Neuron (in vitro differentiated cells): ENCODE measurements around the gene HOXA7.

Experiments used
- H2AFZ ChIP-seq: one replicate; pipeline ENCODE4 v1.6.1; 2013; ENCODE audit warnings: low read depth, mild to moderate bottlenecking, inconsistent platforms, low read length, moderate library complexity
- H3K27me3 ChIP-seq: one replicate; pipeline ENCODE4 v1.6.1; 2013; ENCODE audit warnings: low read length; ENCODE audit not compliant: insufficient read depth
- H3K36me3 ChIP-seq: one replicate; pipeline ENCODE4 v1.6.1; 2013; ENCODE audit warnings: low read length; ENCODE audit not compliant: insufficient read depth
- H3K4me1 ChIP-seq: one replicate; pipeline ENCODE4 v1.6.1; 2013; ENCODE audit warnings: low read length; ENCODE audit not compliant: insufficient read depth
- H3K4me3 ChIP-seq: 2 replicates; pipeline ENCODE4 v1.5.1; 2013; ENCODE audit warnings: mild to moderate bottlenecking, low read length, moderate library complexity
- H3K9me3 ChIP-seq: one replicate; pipeline ENCODE4 v1.6.1; 2013; ENCODE audit warnings: low read length

Gene HOXA7

DNA sequence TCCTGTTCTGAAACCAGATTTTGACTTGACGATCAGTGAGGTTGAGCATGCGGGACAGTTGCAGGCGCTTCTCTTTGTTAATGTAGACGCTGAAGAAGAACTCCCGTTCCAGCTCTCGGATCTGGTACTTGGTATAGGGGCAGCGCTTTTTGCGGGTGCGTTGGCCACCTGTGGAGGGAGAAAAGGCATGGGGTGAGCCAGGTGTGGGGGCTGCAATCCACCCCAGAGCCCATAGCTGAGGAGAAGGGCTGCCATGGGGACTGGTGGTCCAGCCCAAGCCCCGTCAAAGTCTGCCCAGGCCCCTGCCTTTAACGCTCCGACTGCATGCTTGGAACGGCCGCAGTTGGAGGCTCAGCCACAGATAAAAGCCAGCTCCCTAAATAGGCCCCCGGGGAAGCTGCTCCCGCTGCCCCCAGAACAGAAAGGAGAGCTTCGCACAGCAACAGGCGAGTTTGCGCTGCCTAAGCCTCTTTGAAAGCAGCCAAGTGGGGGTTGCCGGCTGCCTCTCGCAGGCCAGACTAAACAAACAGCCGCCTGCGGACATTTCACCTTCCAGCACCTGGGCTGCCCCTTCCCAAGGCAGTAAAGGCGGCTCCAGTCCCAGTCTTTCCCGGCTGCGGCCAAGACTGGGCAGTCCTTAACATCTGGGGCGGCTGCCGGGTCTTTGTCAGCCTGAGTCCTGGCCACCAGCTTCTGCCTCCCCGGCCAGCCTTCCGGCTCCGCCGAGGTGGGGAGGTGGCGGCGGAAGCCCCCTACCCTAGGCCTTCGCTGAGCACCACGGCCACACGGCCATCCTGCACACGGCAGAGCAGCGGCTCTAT lies 26.6 kb upstream of the HOXA7 start:
- Histone ChIP-seq H3K9me3 (no peaks in the 10 kb centered on the region), H3K4me1 (peaks cover 9% of the 10 kb centered on the region), H3K27me3 (peaks cover 96% of the 10 kb centered on the region), H2AFZ (no peak overlapping the region), H3K36me3 (no peaks in the 10 kb centered on the region), H3K4me3 (no peak overlapping the region)

DNA sequence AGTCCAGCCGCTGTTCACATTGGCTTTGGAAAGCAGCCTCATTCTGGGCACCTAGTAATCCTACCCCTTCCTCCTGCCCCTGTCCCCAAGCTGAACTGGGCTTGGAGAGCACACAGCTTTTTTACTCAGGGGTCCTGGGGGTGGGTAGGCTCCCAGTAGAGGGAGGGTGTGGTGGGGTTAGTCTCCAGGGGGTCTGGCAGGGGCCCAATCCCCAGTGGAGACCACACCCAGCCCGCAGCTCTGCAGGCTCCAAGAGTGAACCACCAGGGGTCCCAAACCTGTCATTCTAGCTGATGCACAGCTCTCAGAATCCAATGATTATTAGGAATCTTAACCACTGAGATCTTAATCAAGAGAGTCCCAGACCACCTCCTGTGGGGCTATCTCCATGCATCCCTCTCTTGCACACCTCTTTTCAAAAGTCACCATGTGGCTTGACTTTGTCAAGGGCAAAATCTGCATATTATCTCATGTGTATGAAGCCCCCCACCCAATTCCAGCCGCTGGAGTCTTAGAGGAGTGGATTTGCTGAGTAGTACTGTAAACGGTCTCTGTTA lies 25.9 kb upstream of the HOXA7 start:
- Histone ChIP-seq H3K36me3 (no peaks in the 10 kb centered on the region), H3K4me1 (peaks cover 9% of the 10 kb centered on the region), H3K9me3 (no peaks in the 10 kb centered on the region), H3K4me3 (no peak overlapping the region), H2AFZ (no peak overlapping the region), H3K27me3 (peaks cover 96% of the 10 kb centered on the region)

DNA sequence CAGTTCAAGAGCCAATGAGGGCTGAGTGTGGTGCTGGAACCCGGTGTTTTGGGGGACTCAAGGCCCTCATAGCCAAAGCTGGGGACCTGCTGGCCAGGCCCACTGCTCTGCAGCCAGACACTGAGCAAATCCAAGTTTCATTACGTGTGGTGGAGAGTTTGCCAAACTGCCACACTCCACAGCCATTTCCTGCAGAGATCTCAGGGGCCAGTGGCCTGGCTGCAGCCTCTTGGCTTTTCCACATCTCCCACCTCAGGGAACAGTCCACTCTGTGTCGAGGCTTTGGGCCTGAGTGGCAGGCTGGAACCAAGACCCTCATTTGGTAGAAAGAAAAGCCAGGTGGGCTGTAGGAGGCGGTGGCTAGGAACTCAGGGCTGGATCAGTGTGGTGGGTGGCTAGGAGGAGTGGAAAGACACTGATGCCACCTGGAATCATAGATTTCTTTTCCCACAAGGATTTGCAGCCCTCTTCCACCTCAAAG lies 25.4 kb upstream of the HOXA7 start:
- Histone ChIP-seq H3K27me3 (peaks cover 96% of the 10 kb centered on the region), H3K4me1 (peaks cover 9% of the 10 kb centered on the region)

DNA sequence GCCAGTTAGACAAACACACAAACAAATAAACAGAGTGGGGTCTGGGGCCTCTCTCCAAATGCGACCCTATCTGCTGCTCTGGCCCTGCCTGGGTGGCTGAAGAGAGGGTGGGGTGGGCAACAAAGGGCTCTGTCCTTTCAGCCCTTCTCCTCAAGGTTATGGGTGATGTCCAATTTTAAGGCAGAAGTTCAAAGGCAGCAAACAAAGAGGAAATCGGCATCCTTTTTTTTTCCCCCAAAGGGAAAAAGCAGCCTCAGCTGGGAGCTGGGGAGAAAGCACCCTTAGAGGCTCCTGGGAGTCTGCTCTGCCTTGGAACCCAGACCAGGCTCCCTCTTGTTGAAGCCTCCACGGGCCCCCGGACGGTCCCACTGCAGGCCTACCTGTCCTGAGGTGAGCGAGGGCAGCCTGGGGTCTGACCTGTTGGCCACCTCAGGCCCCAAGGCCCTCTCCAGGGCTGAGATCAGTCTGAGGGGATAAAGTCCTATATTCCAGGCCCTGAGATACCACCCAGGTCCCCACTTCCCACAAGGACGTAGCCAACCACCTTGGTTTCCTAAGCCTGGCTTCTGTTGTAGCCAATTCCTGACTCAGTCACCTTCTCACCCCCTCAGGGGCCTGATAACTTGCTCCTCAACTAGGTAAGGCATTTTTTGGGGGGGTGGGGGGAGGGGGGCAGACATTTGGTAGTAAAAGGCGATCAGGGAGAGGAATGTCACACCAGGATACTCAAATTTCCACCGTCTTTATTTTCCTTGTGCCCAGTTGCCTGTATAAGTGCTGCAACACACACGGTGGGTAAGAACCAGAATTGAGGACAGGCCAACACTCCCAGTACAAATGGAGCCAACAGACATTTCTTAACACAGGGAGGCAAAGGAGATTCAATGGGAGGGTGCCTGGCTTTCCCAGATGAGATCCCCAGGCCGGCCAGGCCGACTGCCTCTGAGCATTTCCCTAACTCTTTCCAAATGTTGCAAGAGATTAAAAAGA lies 24.3 kb upstream of the HOXA7 start:
- peaks cover 96% of the 10 kb centered on the region for H3K27me3 ChIP-seq
- no peak overlapping the region for H2AFZ ChIP-seq
- no peak overlapping the region for H3K4me3 ChIP-seq
- no peaks in the 10 kb centered on the region for H3K9me3 ChIP-seq
- peaks cover 9% of the 10 kb centered on the region for H3K4me1 ChIP-seq
- H3K36me3 ChIP-seq: no peaks in the 10 kb centered on the region

More for the DNA sequence above, 25.4 kb upstream of the HOXA7 start:
- Histone ChIP-seq H3K36me3 (no peaks in the 10 kb centered on the region), H3K9me3 (no peaks in the 10 kb centered on the region), H2AFZ (no peak overlapping the region), H3K4me3 (no peak overlapping the region)

DNA sequence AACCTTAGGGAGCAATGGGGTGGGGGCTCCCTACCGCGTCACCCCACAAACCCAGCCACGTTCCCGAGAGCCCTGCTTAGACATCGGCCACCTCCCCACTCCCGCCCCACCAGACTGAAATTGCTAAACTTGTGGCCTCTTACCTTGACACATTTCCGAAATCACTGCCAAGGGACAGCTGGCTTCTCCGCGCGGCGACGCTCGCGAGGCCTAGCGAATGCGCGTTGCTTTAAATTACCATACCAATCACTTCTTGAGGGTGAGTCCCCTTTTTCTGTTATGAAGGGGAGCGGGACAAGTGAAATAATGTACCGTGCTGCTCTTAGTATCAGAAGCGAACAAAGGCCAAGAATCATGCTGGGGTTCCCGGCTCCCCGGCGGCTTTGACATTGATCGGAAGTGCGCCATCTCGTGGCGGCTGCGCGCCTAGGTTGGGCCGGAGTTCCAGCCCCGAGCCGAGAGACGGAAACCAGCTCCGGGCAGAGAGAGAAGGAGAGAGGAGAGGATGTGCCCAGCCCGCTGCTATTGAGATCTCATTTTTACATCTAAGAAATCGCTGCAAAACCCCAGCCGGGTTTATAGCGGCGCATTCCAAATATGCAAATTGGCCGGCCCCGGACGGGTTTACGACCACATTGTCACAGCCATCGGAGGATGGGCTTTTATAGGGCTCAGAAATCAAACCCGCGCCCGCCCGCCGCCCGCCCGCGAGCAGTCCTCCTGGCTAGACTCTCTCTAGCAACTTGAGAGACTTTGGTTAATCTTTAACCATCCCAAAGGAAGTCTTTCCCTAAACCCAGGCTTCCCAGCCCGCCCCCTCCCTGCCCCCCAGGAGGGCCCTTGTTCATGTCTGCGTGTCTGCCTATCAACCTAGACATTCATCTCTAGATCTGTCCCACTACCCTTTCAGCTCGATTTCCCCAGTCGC lies 23.3 kb upstream of the HOXA7 start:
- H3K36me3 ChIP-seq: no peaks in the 10 kb centered on the region
- H3K9me3 ChIP-seq: peaks cover 3% of the 10 kb centered on the region
- no peak overlapping the region for H2AFZ ChIP-seq
- H3K4me1 ChIP-seq: peaks cover 9% of the 10 kb centered on the region
- peaks cover 96% of the 10 kb centered on the region for H3K27me3 ChIP-seq
- no peak overlapping the region for H3K4me3 ChIP-seq

DNA sequence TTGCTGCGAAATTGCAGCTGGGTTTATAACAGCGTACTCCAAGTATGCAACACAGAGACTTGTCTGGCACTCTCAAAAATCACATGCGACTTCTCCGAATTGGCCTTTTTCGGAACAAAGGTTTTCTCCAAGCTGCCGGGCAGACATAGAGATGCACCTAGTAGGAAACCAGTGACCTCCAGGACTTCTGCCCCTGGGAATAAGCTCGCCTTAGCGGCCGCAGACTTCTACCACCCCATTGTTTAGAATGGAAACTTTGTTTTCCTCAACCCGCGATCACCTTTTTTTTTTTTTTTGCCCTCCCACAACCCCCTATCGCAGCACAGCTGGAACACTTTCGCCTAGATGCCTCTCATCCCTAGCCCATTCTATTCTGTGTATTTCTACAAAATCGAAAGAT lies 22.6 kb upstream of the HOXA7 start:
- Histone ChIP-seq H3K9me3 (peaks cover 5% of the 10 kb centered on the region), H3K36me3 (no peaks in the 10 kb centered on the region), H2AFZ (no peak overlapping the region), H3K4me1 (peaks cover 6% of the 10 kb centered on the region), H3K4me3 (no peak overlapping the region), H3K27me3 (peaks cover 98% of the 10 kb centered on the region)

DNA sequence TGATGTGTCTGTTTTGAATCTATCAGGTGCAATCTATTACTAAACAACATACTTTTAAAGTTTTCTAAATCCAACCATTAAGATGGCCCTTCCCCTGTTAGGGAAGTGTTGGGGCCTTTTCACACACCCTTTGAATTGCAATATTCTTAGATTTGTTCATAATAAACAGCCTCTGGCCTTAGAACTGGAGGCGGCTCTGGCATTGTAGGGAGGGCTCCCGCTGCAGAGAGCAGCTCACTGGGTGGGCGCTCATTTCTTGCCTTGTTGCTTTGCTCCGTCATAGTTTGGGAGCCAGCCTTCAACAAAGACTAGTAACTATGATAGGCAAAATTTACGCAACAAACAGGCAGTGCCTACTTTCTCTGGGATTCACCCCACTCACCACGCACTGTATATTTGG lies 21.9 kb upstream of the HOXA7 start:
- H3K36me3 ChIP-seq: no peaks in the 10 kb centered on the region
- no peak overlapping the region for H2AFZ ChIP-seq
- no peak overlapping the region for H3K4me3 ChIP-seq
- H3K9me3 ChIP-seq: peaks cover 5% of the 10 kb centered on the region
- H3K27me3 ChIP-seq: peaks cover 98% of the 10 kb centered on the region
- H3K4me1 ChIP-seq: peaks cover 6% of the 10 kb centered on the region

DNA sequence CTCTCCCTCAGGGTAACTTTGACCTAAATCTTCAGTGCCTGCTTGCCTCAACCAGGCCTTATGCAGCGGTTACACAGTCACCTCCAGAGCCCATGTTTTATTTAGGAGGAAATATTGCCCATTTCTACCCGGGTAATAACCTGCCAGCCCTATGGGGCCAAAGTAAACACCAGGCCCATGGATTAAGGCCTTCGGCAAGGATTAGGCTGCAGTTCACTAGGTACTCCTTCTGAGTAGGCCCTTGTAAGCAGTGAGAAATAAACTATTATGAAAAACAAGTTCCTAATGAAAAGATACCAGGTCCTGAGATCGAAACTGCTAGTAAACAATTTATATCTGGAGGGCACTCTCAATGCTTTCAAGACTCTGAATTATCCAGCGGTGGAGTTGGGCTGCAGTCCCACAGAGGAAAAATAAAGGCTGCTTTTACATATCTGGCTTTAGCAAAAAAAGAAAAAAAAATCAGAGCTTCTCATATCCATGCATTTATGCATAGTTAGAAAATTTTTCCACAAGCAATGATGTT lies 21.4 kb upstream of the HOXA7 start:
- Histone ChIP-seq H3K27me3 (peaks cover 98% of the 10 kb centered on the region), H2AFZ (no peak overlapping the region), H3K4me3 (no peak overlapping the region), H3K36me3 (no peaks in the 10 kb centered on the region), H3K4me1 (peaks cover 6% of the 10 kb centered on the region), H3K9me3 (peaks cover 5% of the 10 kb centered on the region)

DNA sequence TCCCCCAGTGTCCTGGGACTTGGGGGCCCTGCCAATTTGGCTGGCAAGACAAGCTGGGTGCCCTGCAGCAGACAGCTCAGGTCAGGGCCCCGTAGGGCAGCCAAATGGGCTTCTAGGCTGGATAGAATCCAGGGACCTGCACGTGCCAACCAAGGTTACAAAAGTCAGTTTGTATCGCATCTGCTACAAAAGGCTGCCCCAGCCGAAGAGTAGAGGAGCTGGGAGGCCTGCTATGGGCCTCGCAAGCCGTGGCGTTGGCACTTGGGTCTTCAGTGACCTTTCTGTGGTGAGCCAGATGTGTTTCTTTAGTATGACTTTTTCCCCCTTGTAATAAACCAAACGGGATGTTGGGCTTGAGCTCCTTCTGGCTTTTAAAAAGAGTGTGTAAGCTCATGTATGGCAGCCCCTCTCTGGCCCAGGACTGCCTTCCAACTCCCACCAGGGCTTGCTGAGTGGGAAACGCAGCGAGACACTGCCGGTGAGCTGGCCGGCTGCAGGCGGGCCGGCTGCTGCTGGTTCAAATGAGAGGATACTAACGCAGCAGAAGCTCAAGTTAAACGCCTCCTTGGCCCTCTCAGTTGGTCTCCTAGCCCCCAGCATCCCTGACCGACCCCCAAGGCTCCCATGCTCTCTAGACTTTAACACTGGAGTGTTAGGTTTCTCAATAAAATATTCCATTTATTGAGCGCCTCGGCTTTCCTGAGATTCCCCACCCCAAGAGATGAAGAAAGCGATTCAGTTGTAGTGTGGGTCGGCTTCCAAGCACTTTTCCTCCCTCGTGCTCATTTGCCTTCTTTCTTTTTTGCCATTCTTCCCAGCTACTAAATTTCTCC lies 20.7 kb upstream of the HOXA7 start:
- H3K4me3 ChIP-seq: no peak overlapping the region
- peaks cover 6% of the 10 kb centered on the region for H3K4me1 ChIP-seq
- peaks cover 5% of the 10 kb centered on the region for H3K9me3 ChIP-seq
- no peaks in the 10 kb centered on the region for H3K36me3 ChIP-seq
- H2AFZ ChIP-seq: no peak overlapping the region
- peaks cover 98% of the 10 kb centered on the region for H3K27me3 ChIP-seq

DNA sequence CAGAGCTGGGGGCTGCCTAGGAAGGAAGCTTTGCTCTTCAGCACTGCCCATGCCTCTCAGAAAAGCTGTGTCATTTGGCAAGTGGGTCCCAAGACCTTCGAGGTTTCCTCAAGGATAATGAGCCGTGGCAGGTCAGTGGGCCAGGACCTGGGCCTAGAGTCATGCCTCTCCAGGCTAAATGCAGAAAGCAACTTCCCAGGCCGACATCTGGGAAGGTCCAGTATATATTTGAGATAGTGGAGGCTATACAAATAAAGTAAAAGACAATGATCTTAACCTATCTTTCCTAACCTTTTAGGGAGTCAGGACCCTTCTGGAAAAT lies 20.0 kb upstream of the HOXA7 start:
- Histone ChIP-seq H3K4me1 (peaks cover 6% of the 10 kb centered on the region), H3K9me3 (peaks cover 5% of the 10 kb centered on the region), H3K27me3 (peaks cover 99% of the 10 kb centered on the region), H3K4me3 (no peak overlapping the region), H2AFZ (no peak overlapping the region), H3K36me3 (no peaks in the 10 kb centered on the region)

DNA sequence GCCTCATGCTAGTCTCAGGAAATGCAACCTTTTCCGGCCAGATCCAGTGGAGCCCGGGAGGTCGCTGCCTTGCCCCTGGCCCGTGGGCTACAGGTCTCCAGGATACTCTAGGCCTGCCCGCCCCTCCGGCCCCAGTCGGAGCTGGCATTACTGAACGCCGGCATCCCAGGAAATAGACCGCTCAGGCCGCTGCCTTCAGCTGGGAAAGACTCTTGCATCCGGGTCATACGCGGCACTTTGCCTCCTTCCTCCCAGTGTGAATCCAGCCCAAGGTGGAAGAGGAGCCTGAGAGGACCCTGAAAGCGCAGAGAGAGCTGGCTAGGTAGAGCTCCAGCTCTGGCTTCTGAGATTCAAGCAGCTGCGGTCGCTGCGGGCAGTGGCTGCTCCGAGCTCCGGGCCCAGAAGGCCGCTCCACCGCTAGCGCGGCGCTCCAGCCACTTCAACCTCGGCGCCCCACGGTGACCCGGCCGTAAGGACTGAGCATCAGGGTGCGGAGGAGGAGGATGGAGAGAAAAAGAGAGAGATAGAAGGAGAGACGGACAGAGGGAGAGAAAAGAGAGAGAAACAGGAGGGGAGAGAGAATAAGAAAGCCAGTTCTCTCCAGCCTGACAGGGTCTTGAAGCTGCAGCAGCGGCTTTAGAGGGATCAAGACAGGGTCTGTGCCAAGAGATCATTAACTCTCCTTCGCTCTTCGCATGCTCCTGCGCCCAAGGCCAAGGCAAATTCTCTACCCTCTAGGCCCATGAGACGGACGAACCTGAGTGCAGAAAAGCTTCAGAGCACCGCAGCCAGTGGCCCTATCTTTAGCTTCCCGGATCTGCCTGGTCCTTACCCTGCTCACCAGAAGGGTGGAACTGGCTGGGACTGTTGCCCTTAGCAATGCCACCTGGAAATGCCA lies 19.4 kb upstream of the HOXA7 start:
- Histone ChIP-seq H3K4me1 (peaks cover 6% of the 10 kb centered on the region), H3K4me3 (no peak overlapping the region), H3K36me3 (no peaks in the 10 kb centered on the region), H3K27me3 (peaks cover 99% of the 10 kb centered on the region), H2AFZ (no peak overlapping the region), H3K9me3 (peaks cover 5% of the 10 kb centered on the region)
